Fibroblast of skin of left quadriceps (primary cell): ENCODE results near the gene VRK3.
"Not testable (repeated sequence)": the region's sequence is repeated elsewhere in the genome, so short reads cannot be mapped to it uniquely, and the experiment has no call there.

Experiments
- DNase-seq, 2 experiments: peaks; one replicate each; pipeline ENCODE4 v3.0.0-alpha.2; 2013; ENCODE audit warnings: low read depth in 2 of 2

The VRK3 gene, protein sequence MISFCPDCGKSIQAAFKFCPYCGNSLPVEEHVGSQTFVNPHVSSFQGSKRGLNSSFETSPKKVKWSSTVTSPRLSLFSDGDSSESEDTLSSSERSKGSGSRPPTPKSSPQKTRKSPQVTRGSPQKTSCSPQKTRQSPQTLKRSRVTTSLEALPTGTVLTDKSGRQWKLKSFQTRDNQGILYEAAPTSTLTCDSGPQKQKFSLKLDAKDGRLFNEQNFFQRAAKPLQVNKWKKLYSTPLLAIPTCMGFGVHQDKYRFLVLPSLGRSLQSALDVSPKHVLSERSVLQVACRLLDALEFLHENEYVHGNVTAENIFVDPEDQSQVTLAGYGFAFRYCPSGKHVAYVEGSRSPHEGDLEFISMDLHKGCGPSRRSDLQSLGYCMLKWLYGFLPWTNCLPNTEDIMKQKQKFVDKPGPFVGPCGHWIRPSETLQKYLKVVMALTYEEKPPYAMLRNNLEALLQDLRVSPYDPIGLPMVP

DNA sequence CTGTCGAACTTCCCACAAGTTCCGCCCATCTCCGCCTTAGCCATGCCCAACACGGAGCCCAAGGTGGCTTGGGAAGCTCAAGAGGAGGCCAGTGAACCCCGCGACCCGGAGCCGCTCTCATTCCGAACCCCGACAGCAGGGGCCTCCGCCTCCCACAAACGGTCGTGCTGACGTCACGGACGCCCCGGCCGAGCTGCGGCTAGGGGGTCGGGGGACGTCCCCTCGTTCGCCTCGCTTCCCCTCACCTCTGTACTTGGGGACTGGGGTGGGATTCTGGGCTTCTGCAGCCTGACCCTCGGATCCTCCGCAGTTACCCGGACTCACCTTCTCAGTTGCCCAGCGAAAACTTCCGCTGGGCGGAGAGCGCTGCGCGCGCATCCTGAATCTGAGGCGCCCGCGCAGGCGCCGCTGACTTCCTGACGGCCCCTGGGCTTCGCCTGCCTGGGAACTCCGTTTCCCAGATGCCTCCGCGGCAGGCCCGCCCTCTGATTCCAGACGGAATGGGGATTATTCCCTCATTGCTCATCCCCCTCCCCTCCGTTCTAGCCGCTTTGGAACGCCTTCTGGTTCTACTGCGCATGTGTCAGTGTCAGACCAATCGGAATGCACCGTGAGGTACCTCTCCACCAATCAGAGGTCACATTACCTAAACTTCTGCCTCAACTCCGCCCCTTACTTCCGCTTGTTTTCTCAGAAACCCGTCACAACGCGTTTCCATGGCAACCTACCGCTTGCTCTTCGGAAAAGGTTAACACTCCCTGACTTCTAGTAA, at the start of gene VRK3:
VRK3 (minus strand) TSS at position 351 of the 772 bp plus-strand sequence. CDS start 9,210 bp downstream, outside the sequence.
- DNase-seq = peak; percentile 100

DNA sequence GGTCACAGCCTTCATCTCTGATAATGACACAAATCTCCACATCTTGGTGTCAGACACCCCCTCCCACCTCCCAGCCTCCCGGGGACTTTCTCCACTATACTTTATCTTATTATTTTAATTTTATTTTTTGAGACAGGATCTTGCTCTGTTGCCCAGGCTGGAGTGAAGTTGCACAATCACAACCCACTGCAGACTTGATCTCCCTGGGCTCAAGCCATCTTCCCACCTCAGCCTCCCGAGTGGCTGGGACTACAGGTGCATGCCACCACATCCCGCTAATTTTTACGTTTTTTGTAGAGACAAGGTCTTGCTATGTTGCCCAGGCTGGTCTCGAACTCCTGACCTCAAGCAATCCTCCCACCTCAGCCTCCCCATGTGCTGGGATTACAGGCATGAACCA, 43.2 kb upstream of the VRK3 start:
- not testable (repeated sequence) for DNase-seq

DNA sequence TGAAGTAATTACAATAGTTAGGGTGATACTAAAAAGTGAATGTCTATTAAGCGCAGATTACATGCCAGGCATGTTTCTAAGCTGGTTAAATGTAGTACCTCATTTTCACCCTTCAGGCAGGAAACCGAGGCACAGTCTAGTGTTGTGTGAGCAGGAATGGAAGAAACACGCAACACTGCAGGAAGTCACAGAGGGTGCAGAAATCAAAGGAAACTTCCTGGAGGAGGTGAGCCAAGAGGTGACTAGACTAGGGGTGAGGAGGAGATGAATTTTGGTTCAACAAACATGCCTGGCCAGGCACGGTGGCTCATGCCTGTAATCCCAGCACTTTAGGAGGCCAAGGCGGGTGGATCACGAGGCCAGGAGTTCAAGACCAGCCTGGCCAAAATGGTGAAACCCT, 42.4 kb upstream of the VRK3 start:
- DNase-seq = no peak

DNA sequence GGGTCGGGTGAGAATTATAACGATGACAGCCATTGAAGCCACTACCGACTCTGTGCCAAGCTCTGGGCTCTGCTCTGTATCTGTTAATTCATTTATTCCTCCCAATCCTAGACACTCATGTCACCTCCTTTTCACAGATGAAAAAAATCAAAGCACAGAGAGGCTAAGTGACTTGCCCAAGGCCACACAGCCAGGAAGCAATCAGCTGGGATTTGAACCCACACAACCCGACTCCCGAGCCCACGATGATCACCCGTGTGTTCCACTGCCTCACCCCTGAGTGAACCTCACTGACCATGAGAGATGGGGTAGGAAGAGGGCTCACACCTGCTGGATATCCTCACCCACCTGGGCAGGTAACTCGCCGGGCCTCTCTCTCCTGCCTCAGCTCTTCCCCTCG, 40.8 kb upstream of the VRK3 start:
- no peak for DNase-seq

DNA sequence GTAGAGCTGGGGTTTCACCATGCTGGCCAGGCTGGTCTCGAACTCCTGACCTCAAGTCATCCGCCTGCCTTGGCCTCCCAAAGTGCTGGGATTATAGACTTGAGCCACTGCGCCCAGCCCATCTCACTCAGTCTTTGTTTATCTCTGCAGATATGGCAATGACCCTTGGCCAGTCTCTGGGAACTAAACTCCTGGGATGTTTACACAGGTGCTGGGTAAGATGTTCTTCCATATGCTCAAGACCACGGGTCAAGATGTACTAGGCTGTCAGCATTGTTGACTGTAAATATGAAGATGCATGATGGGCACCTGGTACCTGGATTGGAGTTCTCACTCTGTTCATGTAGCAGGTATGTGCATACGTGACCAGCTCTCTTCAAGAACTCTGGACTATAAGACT, 36.5 kb upstream of the VRK3 start:
- DNase-seq = no peak

DNA sequence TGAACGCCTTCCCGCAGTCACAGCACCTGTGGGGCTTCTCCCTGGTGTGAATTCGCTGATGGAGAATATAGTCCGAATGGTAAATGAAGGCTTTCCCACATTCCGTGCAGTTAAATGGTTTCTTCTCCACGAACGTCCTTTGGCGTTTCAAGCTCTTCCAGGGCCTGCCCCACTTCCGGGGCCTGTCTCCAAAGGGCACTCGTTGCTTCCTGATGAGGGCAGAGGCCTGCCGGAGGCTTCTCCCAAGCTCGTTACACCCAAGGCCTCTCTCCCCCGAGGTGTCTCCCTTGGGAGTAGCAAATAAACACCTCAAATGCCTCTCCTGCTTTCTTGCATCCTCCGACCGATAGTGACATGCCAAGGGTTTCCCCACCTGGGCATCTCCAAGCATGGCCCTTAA, 34.9 kb upstream of the VRK3 start:
- no peak for DNase-seq

DNA sequence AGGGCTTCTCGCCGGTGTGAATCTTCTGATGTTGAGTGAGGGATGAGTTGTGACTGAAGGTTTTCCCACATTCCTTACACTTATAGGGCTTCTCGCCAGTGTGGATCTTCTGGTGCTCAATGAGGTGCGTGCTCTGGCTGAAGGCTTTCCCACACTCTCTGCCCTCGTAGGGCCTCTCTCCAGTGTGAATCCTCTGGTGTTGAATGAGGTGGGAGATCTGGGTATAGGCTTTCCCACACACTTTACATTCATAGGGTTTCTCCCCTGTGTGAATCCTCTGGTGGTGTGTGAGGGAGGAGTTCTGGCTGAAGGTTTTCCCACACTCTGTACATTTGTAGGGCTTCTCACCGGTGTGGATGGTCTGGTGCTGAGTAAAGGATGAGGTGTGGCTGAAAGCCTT, 33.9 kb upstream of the VRK3 start:
- no peak for DNase-seq

DNA sequence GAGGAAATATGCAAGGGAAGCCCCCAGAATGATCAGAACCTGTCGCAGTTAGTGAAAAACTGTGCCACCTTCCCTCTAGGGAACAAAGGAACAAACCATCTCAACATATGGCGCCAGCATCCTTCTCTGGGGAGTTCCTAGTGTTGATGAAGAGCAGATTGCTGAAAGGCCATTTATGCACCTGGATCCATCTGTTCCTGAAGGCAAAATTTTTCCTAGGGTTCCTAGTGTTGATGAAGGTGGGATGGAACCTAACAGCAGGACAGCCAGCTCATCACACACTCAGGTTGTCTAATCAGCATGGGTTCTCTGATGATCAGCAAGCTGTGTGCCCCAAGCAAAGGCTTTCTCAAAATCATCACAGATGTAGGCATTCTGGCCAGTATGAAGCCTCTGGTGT, 33.3 kb upstream of the VRK3 start:
- DNase-seq = no peak

DNA sequence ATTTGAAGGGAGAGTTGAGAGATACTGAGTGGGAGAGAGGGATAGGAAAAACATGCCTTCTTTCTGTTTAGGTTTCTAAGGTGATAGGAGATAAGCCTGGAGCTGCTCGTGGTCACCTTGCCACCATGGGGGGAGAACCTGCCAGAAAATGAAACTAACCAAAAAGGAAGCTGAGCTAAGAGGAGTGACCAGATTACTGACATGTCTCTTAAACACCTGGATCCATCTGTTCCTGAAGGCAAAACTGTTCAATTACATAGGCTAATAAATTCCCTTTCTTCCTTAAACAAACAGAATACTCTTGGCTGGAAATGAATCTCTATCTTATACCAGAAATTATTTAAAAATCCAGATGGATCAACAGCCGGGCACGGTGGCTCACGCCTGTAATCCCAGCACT, 27.9 kb upstream of the VRK3 start:
- DNase-seq = no peak

DNA sequence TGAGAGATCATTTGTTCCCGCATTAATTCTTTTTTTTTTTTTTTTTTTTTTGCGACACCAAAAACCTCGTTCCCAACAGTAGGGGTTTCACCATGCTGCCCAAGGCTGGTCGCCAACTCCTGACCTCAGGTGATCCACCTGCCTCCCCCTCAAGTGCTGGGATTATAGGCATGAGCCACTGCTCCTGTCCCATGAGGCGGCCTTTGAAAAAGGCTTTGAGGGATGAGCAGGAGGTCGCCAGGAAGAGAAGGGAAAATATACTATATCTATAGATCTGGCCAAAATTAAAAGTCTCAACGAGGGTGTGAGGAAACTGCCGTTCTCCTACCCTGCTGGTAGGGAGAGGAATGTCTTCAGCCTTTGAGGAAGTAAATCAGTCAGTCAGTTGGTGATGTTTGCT, 26.8 kb upstream of the VRK3 start:
- DNase-seq = no peak

DNA sequence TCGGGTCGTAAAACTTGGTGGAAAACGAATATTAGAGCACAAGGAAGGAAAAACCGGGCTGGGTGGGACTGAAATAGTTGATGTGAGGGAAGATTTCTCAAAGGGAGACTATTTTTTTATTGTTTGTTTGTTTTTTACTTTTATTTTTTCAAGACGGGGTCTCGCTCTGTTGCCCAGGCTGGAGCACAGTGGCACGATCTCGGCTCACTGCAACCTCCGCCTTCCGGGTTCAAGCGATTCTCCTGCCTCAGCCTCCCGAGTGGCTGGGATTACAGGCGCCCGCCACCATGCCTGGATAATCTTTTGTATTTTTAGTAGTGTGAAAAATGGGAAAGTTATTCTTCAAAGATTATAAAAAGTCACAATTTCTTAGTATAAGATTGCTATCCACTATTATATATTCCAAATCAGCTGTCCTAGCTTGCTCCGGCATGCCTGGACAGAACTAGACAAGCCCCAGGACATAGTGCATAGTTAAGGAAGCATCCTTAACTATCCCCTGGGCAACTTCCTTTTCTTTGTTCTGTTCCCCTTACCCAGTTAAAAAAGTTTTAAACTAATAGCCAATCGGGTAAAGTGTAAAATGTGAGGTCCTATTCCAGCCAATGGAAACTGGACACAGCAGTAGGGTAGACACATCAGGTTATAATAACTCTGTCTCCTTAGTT, 26.2 kb upstream of the VRK3 start:
- not testable (repeated sequence) for DNase-seq

DNA sequence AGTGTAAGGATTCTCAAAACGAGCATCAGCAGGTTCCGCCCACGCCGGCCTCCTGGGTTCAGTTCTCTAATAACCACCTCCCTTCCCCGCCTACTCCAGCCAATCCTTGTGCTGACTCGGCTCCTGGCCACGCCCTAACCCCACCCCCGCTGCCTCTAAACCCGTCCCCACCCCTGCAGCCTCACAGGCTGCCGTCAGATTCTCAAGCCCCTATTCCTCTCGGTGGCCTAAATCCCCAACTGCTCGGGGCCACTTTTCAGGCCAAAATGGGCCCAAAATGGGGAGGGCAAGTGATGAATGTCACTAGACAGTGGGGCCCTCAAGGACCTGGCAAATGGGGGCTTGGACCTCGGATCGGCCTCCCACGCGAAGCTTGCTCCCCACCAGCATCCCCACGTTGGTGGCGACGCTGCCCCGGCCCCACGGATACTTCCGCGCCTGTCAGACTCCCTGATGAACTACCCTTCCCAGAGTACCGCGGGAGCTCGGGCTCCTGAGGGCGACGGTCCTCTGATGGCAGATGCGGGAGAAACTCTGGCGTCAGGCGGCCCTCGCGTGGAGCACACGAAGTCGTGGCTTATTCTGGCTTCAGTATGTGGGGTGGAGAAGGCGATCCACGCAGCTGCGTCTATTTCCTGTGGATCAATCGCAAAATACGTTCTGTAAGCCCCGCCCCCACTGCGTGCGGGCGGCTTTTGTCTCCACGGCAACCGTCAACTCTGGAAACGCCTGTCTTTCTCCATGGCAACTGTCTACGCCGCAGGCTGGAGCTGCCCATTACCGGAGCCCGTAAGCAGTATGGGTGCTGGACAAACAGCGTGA, 25.4 kb upstream of the VRK3 start:
- DNase-seq = peak; percentile 12 to 20

DNA sequence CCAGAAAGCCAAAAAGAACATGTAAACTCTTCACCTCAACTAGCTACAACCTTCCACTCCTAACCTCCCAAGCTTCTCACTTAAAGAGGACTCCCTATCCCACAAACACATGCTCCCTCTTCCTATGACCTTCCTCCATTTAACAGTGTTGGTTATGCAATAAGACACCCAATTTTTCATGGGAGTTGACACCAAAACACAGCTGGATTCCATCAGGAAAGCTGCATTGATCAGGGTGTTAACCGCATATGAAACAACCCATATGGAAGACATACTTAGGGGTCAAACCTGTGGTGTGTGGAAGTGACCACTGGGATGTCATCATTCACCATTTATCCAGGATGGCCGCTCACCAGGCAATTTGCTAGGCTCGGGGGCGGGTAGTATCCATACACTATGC, 22.5 kb upstream of the VRK3 start:
- no peak for DNase-seq

DNA sequence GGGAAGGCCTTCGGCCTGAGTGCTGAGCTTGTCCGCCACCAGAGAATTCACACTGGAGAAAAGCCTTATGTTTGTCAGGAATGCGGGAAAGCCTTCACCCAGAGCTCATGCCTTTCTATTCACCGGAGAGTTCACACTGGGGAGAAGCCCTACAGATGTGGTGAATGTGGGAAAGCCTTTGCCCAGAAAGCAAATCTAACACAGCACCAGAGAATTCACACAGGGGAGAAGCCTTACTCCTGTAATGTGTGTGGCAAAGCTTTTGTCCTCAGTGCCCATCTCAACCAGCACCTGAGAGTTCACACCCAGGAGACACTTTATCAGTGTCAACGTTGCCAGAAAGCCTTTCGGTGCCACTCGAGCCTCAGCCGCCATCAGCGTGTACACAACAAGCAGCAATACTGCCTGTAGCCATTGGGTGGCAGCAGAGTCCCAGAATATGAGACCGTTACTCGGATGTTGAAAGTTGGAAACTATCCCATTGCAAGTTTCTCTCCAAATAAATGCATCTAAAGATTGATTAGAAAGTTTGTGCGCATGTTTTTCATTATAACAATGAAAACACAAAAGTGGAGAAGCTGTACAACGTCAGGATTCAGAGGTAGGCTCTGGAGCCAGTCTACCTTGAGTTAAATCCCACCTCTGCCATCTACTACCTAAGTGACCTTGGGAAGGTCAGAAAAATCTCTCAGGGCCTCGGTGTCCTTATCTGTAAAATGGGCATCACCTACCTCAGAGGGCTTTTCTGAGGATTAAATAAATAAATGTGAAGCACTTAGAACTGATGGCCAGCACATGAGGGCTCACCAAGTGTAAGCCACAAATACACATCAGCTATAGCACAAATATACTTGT, 21.7 kb upstream of the VRK3 start:
- no peak for DNase-seq

DNA sequence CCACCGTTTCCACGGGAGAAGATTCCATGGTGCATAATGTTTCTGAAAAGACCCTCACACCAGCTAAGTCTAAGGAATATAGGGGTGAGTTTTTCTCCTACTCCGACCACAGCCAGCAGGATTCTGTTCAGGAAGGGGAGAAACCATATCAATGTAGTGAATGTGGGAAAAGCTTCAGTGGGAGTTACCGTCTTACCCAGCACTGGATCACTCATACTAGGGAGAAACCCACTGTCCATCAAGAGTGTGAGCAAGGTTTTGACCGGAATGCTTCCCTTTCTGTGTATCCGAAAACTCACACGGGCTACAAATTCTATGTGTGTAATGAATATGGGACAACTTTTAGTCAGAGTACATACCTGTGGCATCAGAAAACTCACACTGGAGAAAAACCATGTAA, 19.8 kb upstream of the VRK3 start:
- DNase-seq = no peak

DNA sequence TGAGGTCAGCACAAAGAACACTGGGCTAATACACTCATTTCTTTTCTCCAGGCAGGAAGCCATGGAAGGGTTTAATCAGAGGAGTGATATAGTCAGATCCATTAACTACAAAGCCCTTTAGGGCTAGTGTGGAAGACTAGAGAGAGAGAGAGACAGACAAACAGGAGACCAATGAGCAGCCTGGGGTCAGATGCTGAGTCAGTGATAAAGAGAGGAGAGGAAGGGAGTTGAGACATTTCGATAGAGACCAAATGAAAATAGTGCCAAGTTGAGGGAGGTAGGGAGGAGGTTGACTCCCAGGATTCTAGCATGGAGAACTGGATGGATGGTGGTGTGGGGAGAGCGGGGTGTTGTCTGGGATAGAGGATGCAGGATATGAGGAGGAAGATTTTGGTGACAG, 18.8 kb upstream of the VRK3 start:
- no peak for DNase-seq

DNA sequence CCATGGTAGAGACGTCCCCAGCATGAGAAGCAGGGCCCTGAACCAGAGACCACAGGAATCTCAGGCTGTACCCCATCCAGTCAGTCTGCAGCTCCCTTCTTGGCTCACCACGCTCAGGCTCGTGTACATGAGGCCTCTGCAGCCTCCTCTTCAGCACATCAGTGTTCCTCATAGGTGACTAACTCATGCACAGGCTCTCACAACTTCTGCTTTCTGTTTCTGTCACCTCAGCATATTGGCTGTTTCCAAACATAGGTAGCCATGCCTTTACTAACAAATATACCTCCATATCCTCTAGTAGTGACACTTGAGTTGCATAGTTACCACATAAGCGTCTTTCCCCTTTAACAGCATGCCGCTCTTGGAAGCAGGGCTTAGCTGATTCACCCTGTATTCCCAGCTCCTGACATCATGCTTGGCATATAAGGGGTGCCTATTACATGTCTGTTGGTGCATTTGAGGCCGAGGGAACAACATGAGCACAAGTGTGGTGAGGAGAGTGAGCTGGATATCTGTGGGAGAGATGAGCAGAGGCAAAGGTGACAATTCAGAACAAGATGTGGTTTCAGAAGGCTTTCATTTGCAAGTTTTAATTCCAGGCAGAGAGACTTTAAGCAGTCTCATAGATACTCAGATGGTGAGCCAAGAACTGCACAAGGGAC, 17.3 kb upstream of the VRK3 start:
- DNase-seq = no peak

DNA sequence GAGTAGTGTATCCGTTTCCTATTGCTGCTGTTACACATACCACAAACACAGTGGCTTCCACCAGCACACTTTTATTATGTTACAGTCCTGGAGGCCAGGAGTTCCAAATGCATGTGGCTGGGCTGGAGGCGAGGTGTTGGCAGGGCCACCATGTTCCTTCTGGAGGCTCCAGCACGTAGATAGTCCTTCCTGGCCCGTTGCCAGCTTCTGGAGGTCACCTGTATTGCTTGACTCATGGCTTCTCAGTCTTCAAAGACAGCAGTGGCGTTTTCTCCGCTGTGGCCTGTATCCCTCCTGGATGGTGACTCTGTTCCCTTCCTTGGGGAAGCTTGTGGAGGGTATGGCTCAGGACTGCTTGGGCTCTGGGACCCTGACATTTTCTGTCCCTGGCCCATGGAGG, 15.8 kb upstream of the VRK3 start:
- no peak for DNase-seq

DNA sequence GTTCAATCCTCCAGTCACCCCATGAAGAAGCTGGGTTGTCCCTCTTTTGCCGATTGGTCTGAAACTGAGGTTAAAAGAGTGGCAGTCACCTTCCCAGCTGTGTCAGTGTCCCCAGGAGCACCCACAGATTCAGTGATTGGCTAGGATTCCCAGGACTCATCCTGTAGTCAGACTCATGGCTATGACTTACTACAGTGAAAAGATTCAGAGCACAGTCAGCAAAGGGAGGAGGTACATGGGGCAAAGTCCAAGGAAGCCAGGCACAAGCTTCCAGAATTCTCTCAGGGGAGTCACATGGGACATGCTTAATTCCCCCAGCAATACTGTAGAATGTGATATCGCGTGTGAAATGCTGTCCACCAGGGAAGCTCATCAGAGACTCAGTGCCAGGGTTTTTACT, 14.8 kb upstream of the VRK3 start:
- no peak for DNase-seq

DNA sequence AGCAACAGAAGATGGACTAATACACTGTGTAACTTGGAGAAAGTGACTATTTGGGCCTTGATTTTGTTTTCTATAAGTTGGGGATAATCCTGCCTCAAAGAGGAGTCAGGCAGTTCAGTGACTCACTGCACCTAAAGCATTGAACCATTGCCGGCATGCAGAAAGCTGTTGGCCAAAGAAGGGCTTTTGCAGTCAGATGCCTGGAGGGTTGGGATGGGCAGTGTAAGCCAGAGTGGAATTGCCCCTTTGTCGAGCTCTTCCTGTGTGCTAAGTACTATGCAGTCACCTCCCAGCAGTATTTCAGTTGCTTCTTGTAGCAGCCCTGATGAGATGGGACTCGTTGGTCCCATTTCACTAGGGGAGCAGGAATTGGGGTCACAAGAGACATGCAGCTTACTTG, 11.7 kb upstream of the VRK3 start:
- no peak for DNase-seq
